ENCODE results near the gene OR52D1.

Gene OR52D1

GRCh38 chr11:5505363-5506048 lies 17.0 kb downstream of the OR52D1 start:
- DNase-seq: no peak
- Histone ChIP-seq H4K91ac (ENCODE audit: low read depth, low read length) (no peak overlapping the region), H4K12ac (ENCODE audit: low read depth, low read length) (no peak overlapping the region), H3K79me1 (ENCODE audit: low read length) (no peaks in the 10 kb centered on the region), H3K9me3 (ENCODE audit: insufficient read depth, low read depth, low read length) (peaks cover 4% of the 10 kb centered on the region), H2AFZ (ENCODE audit: insufficient read depth, low read length, poor library complexity) (no peak overlapping the region), H2AK5ac (ENCODE audit: low read length) (no peak overlapping the region), H3K27me3 (ENCODE audit: insufficient read depth, low read length) (no peaks in the 10 kb centered on the region), H3K36me3 (ENCODE audit: control insufficient read depth in 1 of 2, insufficient read depth in 2 of 2, low read length in 2 of 2) (no peaks in the 10 kb centered on the region), H3K4me1 (ENCODE audit: control insufficient read depth in 1 of 2, insufficient read depth in 2 of 2, low read length in 2 of 2) (no peaks in the 10 kb centered on the region), H3K18ac (ENCODE audit: low read length) (no peak overlapping the region), H3K4ac (ENCODE audit: low read depth, low read length) (no peak overlapping the region), H3K27ac (ENCODE audit: low read depth, low read length) (no peak overlapping the region), H3K4me2 (ENCODE audit: low read length) (no peak overlapping the region), H3K4me3 (ENCODE audit: low read depth, low read length) (no peak overlapping the region), H3K79me2 (ENCODE audit: control insufficient read depth, insufficient read depth, low read length, poor library complexity) (no peaks in the 10 kb centered on the region), H2BK120ac (ENCODE audit: insufficient read depth, low read length, poor library complexity) (no peak overlapping the region), H2BK12ac (ENCODE audit: low read length) (no peak overlapping the region), H2BK5ac (ENCODE audit: low read depth, low read length, poor library complexity) (no peak overlapping the region), H3K9ac (ENCODE audit: low read length) (no peak overlapping the region), H3K14ac (ENCODE audit: low read length) (no peak overlapping the region), H3K23ac (ENCODE audit: low read length) (no peak overlapping the region), H4K8ac (ENCODE audit: low read depth, low read length) (no peak overlapping the region)
- no CpG with 5 or more reads among the region's 9 CpGs for WGBS (ENCODE audit: extremely low coverage, insufficient coverage, insufficient read length)

GRCh38 chr11:5507177-5507932 lies 18.9 kb downstream of the OR52D1 start:
- Histone ChIP-seq H3K4me1 (ENCODE audit: control insufficient read depth in 1 of 2, insufficient read depth in 2 of 2, low read length in 2 of 2) (no peaks in the 10 kb centered on the region), H3K4me2 (ENCODE audit: low read length) (no peak overlapping the region), H3K4ac (ENCODE audit: low read depth, low read length) (no peak overlapping the region), H3K9ac (ENCODE audit: low read length) (no peak overlapping the region), H3K36me3 (ENCODE audit: control insufficient read depth in 1 of 2, insufficient read depth in 2 of 2, low read length in 2 of 2) (no peaks in the 10 kb centered on the region), H3K27ac (ENCODE audit: low read depth, low read length) (no peak overlapping the region), H2AK5ac (ENCODE audit: low read length) (no peak overlapping the region), H2BK5ac (ENCODE audit: low read depth, low read length, poor library complexity) (no peak overlapping the region), H2BK120ac (ENCODE audit: insufficient read depth, low read length, poor library complexity) (no peak overlapping the region), H3K4me3 (ENCODE audit: low read depth, low read length) (no peak overlapping the region), H4K91ac (ENCODE audit: low read depth, low read length) (no peak overlapping the region), H3K79me1 (ENCODE audit: low read length) (no peaks in the 10 kb centered on the region), H3K23ac (ENCODE audit: low read length) (no peak overlapping the region), H3K14ac (ENCODE audit: low read length) (no peak overlapping the region), H3K79me2 (ENCODE audit: control insufficient read depth, insufficient read depth, low read length, poor library complexity) (no peaks in the 10 kb centered on the region), H4K12ac (ENCODE audit: low read depth, low read length) (no peak overlapping the region), H3K27me3 (ENCODE audit: insufficient read depth, low read length) (no peaks in the 10 kb centered on the region), H4K8ac (ENCODE audit: low read depth, low read length) (no peak overlapping the region), H3K9me3 (ENCODE audit: insufficient read depth, low read depth, low read length) (peaks cover 4% of the 10 kb centered on the region), H2BK12ac (ENCODE audit: low read length) (no peak overlapping the region), H2AFZ (ENCODE audit: insufficient read depth, low read length, poor library complexity) (no peak overlapping the region), H3K18ac (ENCODE audit: low read length) (no peak overlapping the region)
- WGBS (ENCODE audit: extremely low coverage, insufficient coverage, insufficient read length): no CpG with 5 or more reads among the region's 9 CpGs
- no peak for DNase-seq

GRCh38 chr11:5507933-5508305 lies 19.4 kb downstream of the OR52D1 start:
- no peak overlapping the region for H3K18ac ChIP-seq (ENCODE audit: low read length)
- no peak overlapping the region for H4K91ac ChIP-seq (ENCODE audit: low read depth, low read length)
- peaks cover 4% of the 10 kb centered on the region for H3K9me3 ChIP-seq (ENCODE audit: insufficient read depth, low read depth, low read length)
- no peak overlapping the region for H3K14ac ChIP-seq (ENCODE audit: low read length)
- no peaks in the 10 kb centered on the region for H3K79me2 ChIP-seq (ENCODE audit: control insufficient read depth, insufficient read depth, low read length, poor library complexity)
- no peak overlapping the region for H2BK5ac ChIP-seq (ENCODE audit: low read depth, low read length, poor library complexity)
- no peaks in the 10 kb centered on the region for H3K27me3 ChIP-seq (ENCODE audit: insufficient read depth, low read length)
- no peak overlapping the region for H3K9ac ChIP-seq (ENCODE audit: low read length)
- H4K12ac ChIP-seq (ENCODE audit: low read depth, low read length): no peak overlapping the region
- no peaks in the 10 kb centered on the region for H3K79me1 ChIP-seq (ENCODE audit: low read length)
- WGBS (ENCODE audit: extremely low coverage, insufficient coverage, insufficient read length): no CpG with 5 or more reads among the region's 6 CpGs
- no peaks in the 10 kb centered on the region for H3K4me1 ChIP-seq (ENCODE audit: control insufficient read depth in 1 of 2, insufficient read depth in 2 of 2, low read length in 2 of 2)
- H3K27ac ChIP-seq (ENCODE audit: low read depth, low read length): no peak overlapping the region
- H4K8ac ChIP-seq (ENCODE audit: low read depth, low read length): no peak overlapping the region
- no peak overlapping the region for H3K4me2 ChIP-seq (ENCODE audit: low read length)
- H3K23ac ChIP-seq (ENCODE audit: low read length): no peak overlapping the region
- no peaks in the 10 kb centered on the region for H3K36me3 ChIP-seq (ENCODE audit: control insufficient read depth in 1 of 2, insufficient read depth in 2 of 2, low read length in 2 of 2)
- no peak overlapping the region for H2AK5ac ChIP-seq (ENCODE audit: low read length)
- no peak overlapping the region for H2AFZ ChIP-seq (ENCODE audit: insufficient read depth, low read length, poor library complexity)
- DNase-seq: peak in 1 of 2 donors; percentile 27
- H2BK120ac ChIP-seq (ENCODE audit: insufficient read depth, low read length, poor library complexity): no peak overlapping the region
- H3K4ac ChIP-seq (ENCODE audit: low read depth, low read length): no peak overlapping the region
- no peak overlapping the region for H3K4me3 ChIP-seq (ENCODE audit: low read depth, low read length)
- no peak overlapping the region for H2BK12ac ChIP-seq (ENCODE audit: low read length)

- Histone ChIP-seq H3K18ac (ENCODE audit: low read length) (no peak overlapping the region), H3K9ac (ENCODE audit: low read length) (no peak overlapping the region), H2BK12ac (ENCODE audit: low read length) (no peak overlapping the region), H4K91ac (ENCODE audit: low read depth, low read length) (no peak overlapping the region), H3K4me3 (ENCODE audit: low read depth, low read length) (no peak overlapping the region), H2BK120ac (ENCODE audit: insufficient read depth, low read length, poor library complexity) (no peak overlapping the region), H3K27ac (ENCODE audit: low read depth, low read length) (no peak overlapping the region), H3K79me1 (ENCODE audit: low read length) (no peaks in the 10 kb centered on the region), H4K12ac (ENCODE audit: low read depth, low read length) (no peak overlapping the region), H2AFZ (ENCODE audit: insufficient read depth, low read length, poor library complexity) (no peak overlapping the region), H3K4me1 (ENCODE audit: control insufficient read depth in 1 of 2, insufficient read depth in 2 of 2, low read length in 2 of 2) (no peaks in the 10 kb centered on the region), H3K27me3 (ENCODE audit: insufficient read depth, low read length) (no peaks in the 10 kb centered on the region), H3K9me3 (ENCODE audit: insufficient read depth, low read depth, low read length) (peaks cover 4% of the 10 kb centered on the region), H2BK5ac (ENCODE audit: low read depth, low read length, poor library complexity) (no peak overlapping the region), H3K14ac (ENCODE audit: low read length) (no peak overlapping the region), H3K23ac (ENCODE audit: low read length) (no peak overlapping the region), H3K79me2 (ENCODE audit: control insufficient read depth, insufficient read depth, low read length, poor library complexity) (no peaks in the 10 kb centered on the region), H3K4ac (ENCODE audit: low read depth, low read length) (no peak overlapping the region), H3K36me3 (ENCODE audit: control insufficient read depth in 1 of 2, insufficient read depth in 2 of 2, low read length in 2 of 2) (no peaks in the 10 kb centered on the region), H2AK5ac (ENCODE audit: low read length) (no peak overlapping the region), H3K4me2 (ENCODE audit: low read length) (no peak overlapping the region), H4K8ac (ENCODE audit: low read depth, low read length) (no peak overlapping the region)
- peak; percentile 9 to 43 for DNase-seq
- WGBS (ENCODE audit: extremely low coverage, insufficient coverage, insufficient read length): no CpG with 5 or more reads among the region's 8 CpGs
Observed at GRCh38 chr11:5508605-5509004, 20.1 kb downstream of the OR52D1 start.
